Smooth muscle cell (in vitro differentiated cells): ENCODE results near the gene CCN5. TPM values are rescaled to one million over a fixed set of nuclear protein-coding genes. Genes with fewer than 3 reads are reported as not detected.
"Not testable (repeated sequence)": the region's sequence is repeated elsewhere in the genome, so short reads cannot be mapped to it uniquely, and the experiment has no call there.

Experiments
- DNase-seq: peaks from one replicate; lab custom pipeline; 2025; ENCODE audit not compliant: unreplicated experiment; lab: John Stamatoyannopoulos, UW
- H2AFZ ChIP-seq: fragments of 200-600 bp; sonication (generic); 2 replicates; pipeline ENCODE4 v1.6.0; 2016; ENCODE audit warnings: antibody characterized with exemption, low read depth, mild to moderate bottlenecking
- H3F3A ChIP-seq: fragments of 200-600 bp; sonication (generic); 2 replicates; pipeline ENCODE4 v1.6.0; 2017; ENCODE audit warnings: antibody characterized with exemption, low read depth
- H3K27ac ChIP-seq: fragments of 200-600 bp; sonication (generic); 2 replicates; pipeline ENCODE4 v1.5.1; 2016; ENCODE audit warnings: low read depth, mild to moderate bottlenecking
- H3K27me3 ChIP-seq: fragments of 200-600 bp; sonication (generic); 2 replicates; pipeline ENCODE4 v1.6.1; 2016; ENCODE audit warnings: low read depth, mild to moderate bottlenecking
- H3K36me3 ChIP-seq: fragments of 200-600 bp; sonication (generic); 2 replicates; pipeline ENCODE4 v1.5.1; 2016; ENCODE audit warnings: low read depth
- H3K4me1 ChIP-seq: fragments of 200-600 bp; sonication (generic); 2 replicates; pipeline ENCODE4 v1.5.1; 2016; ENCODE audit warnings: low read depth
- H3K4me2 ChIP-seq: fragments of 200-600 bp; sonication (generic); 2 replicates; pipeline ENCODE4 v1.6.0; 2016; ENCODE audit warnings: mild to moderate bottlenecking
- H3K4me3 ChIP-seq: fragments of 200-600 bp; sonication (generic); 2 replicates; pipeline ENCODE4 v1.5.1; 2016; ENCODE audit warnings: mild to moderate bottlenecking
- H3K79me2 ChIP-seq: fragments of 200-600 bp; sonication (generic); 2 replicates; pipeline ENCODE4 v1.6.0; 2016; ENCODE audit warnings: low read depth, mild to moderate bottlenecking
- H3K9ac ChIP-seq: fragments of 200-600 bp; sonication (generic); 2 replicates; pipeline ENCODE4 v1.6.0; 2016; ENCODE audit warnings: low read depth
- H3K9me3 ChIP-seq: fragments of 200-600 bp; sonication (generic); replicated peaks from 2 replicates; pipeline ENCODE4 v1.5.1; 2016; ENCODE audit warnings: low read depth
- H4K20me1 ChIP-seq: fragments of 200-600 bp; sonication (generic); 2 replicates; pipeline ENCODE4 v1.6.0; 2016; ENCODE audit warnings: low read depth
- WGBS: methylation state at CpG from one replicate; pipeline ENCODE4 v1.1.7; 2016; ENCODE audit warnings: low lambda C conversion rate; 5-methylcytosine and 5-hydroxymethylcytosine counted together
- polyA plus RNA-seq: library from polyadenylated mRNA; unstranded; fragments of >200 nt; fragmentation: Nextera tagmentation; extraction: Ambion mirVana; gene quantifications from 2 replicates; pipeline ENCODE4 v1.2.1, GENCODE V29; 2016
- total RNA-seq: library from RNA; depleted of rRNA; stranded (reverse); fragments of >200 nt; gene quantifications from 2 replicates; pipeline ENCODE4 v1.2.3, GENCODE V29; 2014
- TF ChIP-seq, protein P1 (sequence below): fragments of 200-600 bp; sonication (generic); IDR thresholded peaks from 2 replicates; pipeline ENCODE4 v1.5.1; 2017; ENCODE audit warnings: borderline replicate concordance, mild to moderate bottlenecking, antibody characterized with exemption; ENCODE audit not compliant: insufficient read depth, poor library complexity, severe bottlenecking

CCN5 gene, protein sequence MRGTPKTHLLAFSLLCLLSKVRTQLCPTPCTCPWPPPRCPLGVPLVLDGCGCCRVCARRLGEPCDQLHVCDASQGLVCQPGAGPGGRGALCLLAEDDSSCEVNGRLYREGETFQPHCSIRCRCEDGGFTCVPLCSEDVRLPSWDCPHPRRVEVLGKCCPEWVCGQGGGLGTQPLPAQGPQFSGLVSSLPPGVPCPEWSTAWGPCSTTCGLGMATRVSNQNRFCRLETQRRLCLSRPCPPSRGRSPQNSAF
- total RNA-seq (not detected in 2 replicates), polyA plus RNA-seq (not detected in 2 replicates)

DNA sequence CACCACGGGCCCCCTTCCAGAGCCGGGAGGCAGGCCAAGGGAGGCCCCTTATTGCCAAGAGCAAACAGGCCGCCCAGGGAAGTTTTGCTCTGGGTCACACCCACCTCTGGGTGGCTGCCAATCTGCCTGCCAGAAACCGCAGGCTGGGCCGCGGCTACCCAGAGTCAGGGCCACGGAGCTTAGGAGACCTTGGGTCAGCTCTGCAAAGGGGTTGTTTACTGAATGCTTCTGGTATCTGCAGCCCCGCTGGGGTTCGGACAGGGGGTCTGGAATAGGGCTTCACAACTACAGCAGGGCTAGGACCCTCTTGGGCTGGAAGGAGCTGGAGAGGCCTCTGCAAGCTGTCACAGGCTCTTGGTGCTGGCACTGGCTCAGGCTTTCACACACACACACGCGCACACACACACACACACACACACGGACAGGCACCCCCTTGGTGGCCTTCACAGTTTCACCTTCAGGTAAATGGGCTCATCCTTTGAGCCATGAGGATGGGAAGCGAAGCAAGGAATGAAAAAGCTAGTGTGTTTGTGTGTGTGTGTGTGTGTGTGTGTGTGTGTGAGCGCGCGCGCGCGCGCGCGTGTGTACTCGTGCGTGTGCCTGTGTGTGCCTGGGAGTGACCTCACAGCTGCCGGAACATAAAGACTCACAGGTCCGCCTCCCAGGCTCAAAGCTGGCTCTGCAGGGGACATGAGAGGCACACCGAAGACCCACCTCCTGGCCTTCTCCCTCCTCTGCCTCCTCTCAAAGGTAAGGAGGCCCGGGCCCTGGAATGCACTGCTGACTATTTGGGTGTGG is at the start of gene CCN5:
CCN5 (plus strand) TSS at position 669 of the 798 bp plus-strand sequence; CDS start at position 691, 22 bp downstream.
- no peak within 1 kb of the TSS for H2AFZ ChIP-seq
- H3K9ac ChIP-seq = no peak within 1 kb of the TSS
- no peak within 1 kb of the TSS for H3K27ac ChIP-seq
- no peaks in the 10 kb centered on the region for H3K79me2 ChIP-seq
- no peak within 1 kb of the TSS for H3K4me3 ChIP-seq
- no peaks in the 10 kb centered on the region for H3K4me1 ChIP-seq
- H3K27me3 ChIP-seq = no peaks in the 10 kb centered on the region
- no peaks in the 10 kb centered on the region for H4K20me1 ChIP-seq
- H3F3A ChIP-seq = no peaks in the 10 kb centered on the region
- H3K36me3 ChIP-seq = no peaks in the 10 kb centered on the region
- 82% methylated on average over 28 of the region's 28 CpGs for WGBS
- DNase-seq = no peak
- TF ChIP-seq, protein P1, sequence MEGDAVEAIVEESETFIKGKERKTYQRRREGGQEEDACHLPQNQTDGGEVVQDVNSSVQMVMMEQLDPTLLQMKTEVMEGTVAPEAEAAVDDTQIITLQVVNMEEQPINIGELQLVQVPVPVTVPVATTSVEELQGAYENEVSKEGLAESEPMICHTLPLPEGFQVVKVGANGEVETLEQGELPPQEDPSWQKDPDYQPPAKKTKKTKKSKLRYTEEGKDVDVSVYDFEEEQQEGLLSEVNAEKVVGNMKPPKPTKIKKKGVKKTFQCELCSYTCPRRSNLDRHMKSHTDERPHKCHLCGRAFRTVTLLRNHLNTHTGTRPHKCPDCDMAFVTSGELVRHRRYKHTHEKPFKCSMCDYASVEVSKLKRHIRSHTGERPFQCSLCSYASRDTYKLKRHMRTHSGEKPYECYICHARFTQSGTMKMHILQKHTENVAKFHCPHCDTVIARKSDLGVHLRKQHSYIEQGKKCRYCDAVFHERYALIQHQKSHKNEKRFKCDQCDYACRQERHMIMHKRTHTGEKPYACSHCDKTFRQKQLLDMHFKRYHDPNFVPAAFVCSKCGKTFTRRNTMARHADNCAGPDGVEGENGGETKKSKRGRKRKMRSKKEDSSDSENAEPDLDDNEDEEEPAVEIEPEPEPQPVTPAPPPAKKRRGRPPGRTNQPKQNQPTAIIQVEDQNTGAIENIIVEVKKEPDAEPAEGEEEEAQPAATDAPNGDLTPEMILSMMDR = no peak
- no peaks in the 10 kb centered on the region for H3K9me3 ChIP-seq
- no peak within 1 kb of the TSS for H3K4me2 ChIP-seq

DNA sequence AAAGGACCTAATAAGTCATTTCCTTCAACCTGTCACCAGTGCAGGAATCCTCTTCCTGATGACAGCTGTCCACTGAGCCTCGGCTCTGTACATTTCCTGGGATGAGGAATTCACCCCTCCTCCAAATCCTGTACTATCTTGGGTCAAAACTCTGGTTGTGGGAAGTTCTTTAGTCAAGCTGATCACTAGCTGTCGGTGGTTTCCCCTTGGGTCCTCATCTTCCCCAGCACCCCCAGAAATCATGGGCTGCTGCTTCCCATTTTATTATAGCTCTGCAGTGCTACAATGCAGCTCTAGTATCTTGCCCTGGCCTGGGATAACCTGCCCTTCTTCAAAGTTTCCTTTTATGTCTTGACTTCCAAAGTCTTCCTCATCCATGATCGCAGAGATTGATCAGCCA is 49.1 kb upstream of the CCN5 start:
- Histone ChIP-seq H3K4me1 (no peaks in the 10 kb centered on the region), H3K79me2 (no peaks in the 10 kb centered on the region), H3K27me3 (no peaks in the 10 kb centered on the region), H3K27ac (no peak overlapping the region), H3K9me3 (no peaks in the 10 kb centered on the region), H3K9ac (no peak overlapping the region), H3F3A (no peaks in the 10 kb centered on the region), H3K4me3 (no peak overlapping the region), H3K36me3 (no peaks in the 10 kb centered on the region), H3K4me2 (no peak overlapping the region), H4K20me1 (no peaks in the 10 kb centered on the region), H2AFZ (no peak overlapping the region)
- TF ChIP-seq, protein P1 = no peak
- 82% methylated on average over 3 of the region's 3 CpGs for WGBS
- no peak for DNase-seq

DNA sequence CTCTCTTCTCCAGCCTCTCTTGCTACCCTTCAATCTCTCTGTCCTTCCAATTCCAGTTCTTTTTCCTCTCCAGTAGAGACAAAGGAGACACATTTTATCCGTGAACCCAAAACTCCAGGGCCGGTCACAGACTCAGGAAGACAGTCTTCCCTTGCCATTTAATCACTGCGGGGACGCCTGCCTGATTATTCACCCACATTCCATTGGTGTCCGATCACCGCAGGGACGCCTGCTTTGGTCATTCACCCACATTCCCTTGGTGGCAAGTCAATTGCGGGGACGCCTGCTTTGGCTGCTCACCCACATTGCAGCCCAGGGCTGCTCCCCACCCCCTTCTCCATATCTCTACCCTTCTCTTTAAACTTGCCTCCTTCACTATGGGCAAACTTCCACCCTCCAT is 44.3 kb upstream of the CCN5 start:
- not testable (repeated sequence) for H2AFZ ChIP-seq
- WGBS = 31% methylated on average over 9 of the region's 9 CpGs

DNA sequence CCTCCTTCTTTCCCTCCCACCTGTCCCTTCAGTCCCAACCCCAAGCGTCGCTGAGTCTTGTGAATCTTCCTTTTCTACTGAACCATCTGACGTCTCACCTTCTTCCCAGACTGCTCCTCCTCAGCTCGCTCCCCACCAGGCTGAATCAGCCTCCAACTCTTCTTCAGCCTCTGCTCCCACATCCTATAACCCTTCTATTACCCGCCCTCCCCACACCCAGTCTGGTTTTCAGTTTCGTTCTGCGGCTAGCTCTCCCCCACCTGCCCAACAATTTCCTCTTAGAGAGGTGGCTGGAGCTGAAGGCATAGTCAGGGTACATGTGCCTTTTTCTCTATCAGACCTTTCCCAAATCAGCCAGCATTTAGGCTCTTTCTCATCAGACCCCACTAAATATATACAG is 43.6 kb upstream of the CCN5 start:
- not testable (repeated sequence) for H3K9ac ChIP-seq, H2AFZ ChIP-seq, H3K79me2 ChIP-seq, H3F3A ChIP-seq, H3K4me3 ChIP-seq, DNase-seq, H3K27me3 ChIP-seq, H3K4me2 ChIP-seq, H3K9me3 ChIP-seq, H4K20me1 ChIP-seq, H3K4me1 ChIP-seq, H3K27ac ChIP-seq, H3K36me3 ChIP-seq
- WGBS = 97% methylated on average over 6 of the region's 7 CpGs

More for the DNA sequence above, 44.3 kb upstream of the CCN5 start:
- not testable (repeated sequence) for H3K79me2 ChIP-seq, H3F3A ChIP-seq, DNase-seq, H3K9ac ChIP-seq, H3K4me3 ChIP-seq, H3K9me3 ChIP-seq, H4K20me1 ChIP-seq, H3K36me3 ChIP-seq, H3K27ac ChIP-seq, H3K27me3 ChIP-seq, H3K4me1 ChIP-seq
- peak overlapping the region; percentile 32 for H3K4me2 ChIP-seq

DNA sequence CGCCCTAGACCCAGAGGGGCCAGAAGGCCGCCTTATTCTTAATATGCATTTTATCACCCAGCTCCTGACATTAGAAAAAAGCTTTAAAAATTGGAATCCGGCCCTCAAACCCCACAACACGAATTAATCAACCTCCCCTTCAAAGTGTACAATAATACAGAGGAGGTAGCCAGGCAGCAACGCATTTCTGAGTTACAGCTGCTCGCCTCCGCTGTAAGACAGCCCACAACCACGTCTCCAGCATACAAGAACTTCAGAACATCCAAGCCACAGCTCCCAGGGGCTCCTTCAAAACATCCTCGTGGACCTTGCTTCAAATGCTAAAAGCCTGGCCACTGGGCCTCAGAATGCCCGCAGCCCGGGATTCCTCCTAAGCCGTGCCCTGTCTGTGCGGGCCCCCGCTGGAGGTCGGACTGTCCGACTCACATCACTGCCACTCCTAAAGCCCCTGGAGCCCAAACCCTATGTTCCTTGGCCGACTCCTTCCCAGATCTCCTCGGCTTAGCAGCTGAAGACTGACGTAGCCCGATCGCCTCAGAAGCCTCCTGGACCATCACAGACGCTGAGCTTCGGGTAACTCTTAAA is 42.8 kb upstream of the CCN5 start:
- H2AFZ ChIP-seq, DNase-seq, H3K9ac ChIP-seq, H3K36me3 ChIP-seq, H3K4me2 ChIP-seq, H3K27ac ChIP-seq, H4K20me1 ChIP-seq, H3K79me2 ChIP-seq, H3F3A ChIP-seq, H3K27me3 ChIP-seq, H3K9me3 ChIP-seq, H3K4me3 ChIP-seq, H3K4me1 ChIP-seq: not testable (repeated sequence)
- 94% methylated on average over 23 of the region's 23 CpGs for WGBS
